BLaER1 (cell line): ENCODE measurements around the gene KIF26B.

Source experiments
- H3K27ac ChIP-seq: shearing (Covaris generic); formaldehyde crosslinking; 2 replicates; pipeline ENCODE4 v1.8.1; 2022
- H3K27me3 ChIP-seq: shearing (Covaris generic); formaldehyde crosslinking; 2 replicates; pipeline ENCODE4 v1.8.1; 2022
- H3K36me3 ChIP-seq: shearing (Covaris generic); formaldehyde crosslinking; 2 replicates; pipeline ENCODE4 v1.8.1; 2022
- H3K4me1 ChIP-seq: shearing (Covaris generic); formaldehyde crosslinking; 2 replicates; pipeline ENCODE4 v1.8.1; 2022
- H3K4me2 ChIP-seq: shearing (Covaris generic); formaldehyde crosslinking; 2 replicates; pipeline ENCODE4 v1.8.1; 2022
- H3K4me3 ChIP-seq: shearing (Covaris generic); formaldehyde crosslinking; 2 replicates; pipeline ENCODE4 v1.8.1; 2022
- H3K9ac ChIP-seq: shearing (Covaris generic); formaldehyde crosslinking; 2 replicates; pipeline ENCODE4 v1.8.1; 2022
- H3K9me3 ChIP-seq: shearing (Covaris generic); formaldehyde crosslinking; 2 replicates; pipeline ENCODE4 v1.8.1; 2022
- H4K20me1 ChIP-seq: shearing (Covaris generic); formaldehyde crosslinking; 2 replicates; pipeline ENCODE4 v1.8.1; 2022
- Cebpa-rat ChIP-seq: shearing (Covaris generic); IDR thresholded peaks from 2 replicates; pipeline ENCODE4 v1.8.1; 2022

The KIF26B gene

GRCh38 chr1:245558069-245558468, 403.3 kb downstream of the KIF26B start:
- no peak for TF ChIP-seq Cebpa-rat
- Histone ChIP-seq H3K27me3 (no peaks in the 10 kb centered on the region), H4K20me1 (no peaks in the 10 kb centered on the region), H3K4me1 (no peaks in the 10 kb centered on the region), H3K4me3 (no peak overlapping the region), H3K9me3 (no peaks in the 10 kb centered on the region), H3K4me2 (no peak overlapping the region), H3K36me3 (no peaks in the 10 kb centered on the region), H3K9ac (no peak overlapping the region), H3K27ac (no peak overlapping the region)

GRCh38 chr1:245560316-245560859, 405.6 kb downstream of the KIF26B start:
- Histone ChIP-seq H3K4me3 (no peak overlapping the region), H3K4me1 (no peaks in the 10 kb centered on the region), H3K27ac (no peak overlapping the region), H4K20me1 (no peaks in the 10 kb centered on the region), H3K4me2 (no peak overlapping the region), H3K9ac (no peak overlapping the region), H3K9me3 (no peaks in the 10 kb centered on the region), H3K27me3 (no peaks in the 10 kb centered on the region), H3K36me3 (no peaks in the 10 kb centered on the region)
- no peak for TF ChIP-seq Cebpa-rat

- Histone ChIP-seq H3K4me2 (no peak overlapping the region), H3K9ac (no peak overlapping the region), H3K27ac (no peak overlapping the region), H3K9me3 (no peaks in the 10 kb centered on the region), H3K4me3 (no peak overlapping the region), H3K27me3 (no peaks in the 10 kb centered on the region), H4K20me1 (no peaks in the 10 kb centered on the region), H3K4me1 (no peaks in the 10 kb centered on the region), H3K36me3 (no peaks in the 10 kb centered on the region)
- TF ChIP-seq Cebpa-rat, result no peak
Measured at GRCh38 chr1:245561665-245562234, 407.0 kb downstream of the KIF26B start.

- Histone ChIP-seq H3K4me3 (no peak overlapping the region), H3K4me1 (0 out of 2 replicates have a peak, but pooled peaks cover 3% of the 10 kb centered on the region), H3K27me3 (no peaks in the 10 kb centered on the region), H3K9me3 (no peaks in the 10 kb centered on the region), H3K27ac (no peak overlapping the region), H4K20me1 (no peaks in the 10 kb centered on the region), H3K9ac (no peak overlapping the region), H3K4me2 (no peak overlapping the region), H3K36me3 (no peaks in the 10 kb centered on the region)
- TF ChIP-seq Cebpa-rat, result no peak
Measured at GRCh38 chr1:245566134-245566533, 411.3 kb downstream of the KIF26B start.

- H3K36me3 ChIP-seq, result no peaks in the 10 kb centered on the region
- H3K27me3 ChIP-seq, result no peaks in the 10 kb centered on the region
- no peak overlapping the region for H3K4me3 ChIP-seq
- TF ChIP-seq Cebpa-rat, result no peak
- H3K4me1 ChIP-seq, result peaks cover 10% of the 10 kb centered on the region
- no peaks in the 10 kb centered on the region for H3K9me3 ChIP-seq
- no peak overlapping the region for H3K27ac ChIP-seq
- H4K20me1 ChIP-seq, result no peaks in the 10 kb centered on the region
- H3K4me2 ChIP-seq, result no peak overlapping the region
- no peak overlapping the region for H3K9ac ChIP-seq
Measured at GRCh38 chr1:245566952-245567351, 412.2 kb downstream of the KIF26B start.

- Histone ChIP-seq H3K27me3 (no peaks in the 10 kb centered on the region), H3K4me1 (peaks cover 27% of the 10 kb centered on the region), H3K36me3 (no peaks in the 10 kb centered on the region), H3K4me2 (peak overlapping the region; percentile 66), H4K20me1 (no peaks in the 10 kb centered on the region), H3K27ac (no peak overlapping the region), H3K4me3 (no peak overlapping the region), H3K9me3 (no peaks in the 10 kb centered on the region), H3K9ac (no peak overlapping the region)
- no peak for TF ChIP-seq Cebpa-rat
Measured at GRCh38 chr1:245571815-245572294, 417.1 kb downstream of the KIF26B start.

GRCh38 chr1:245572709-245573108, 417.9 kb downstream of the KIF26B start:
- H3K4me2 ChIP-seq, result peak overlapping the region; percentile 66; the same call in 1 of the 2 replicates

GRCh38 chr1:245575710-245576109, 420.9 kb downstream of the KIF26B start:
- H3K9ac ChIP-seq, result no peak overlapping the region
- H3K27ac ChIP-seq, result no peak overlapping the region
- H4K20me1 ChIP-seq, result no peaks in the 10 kb centered on the region
- peaks cover 23% of the 10 kb centered on the region for H3K4me1 ChIP-seq
- no peak for TF ChIP-seq Cebpa-rat
- H3K9me3 ChIP-seq, result no peaks in the 10 kb centered on the region; the same call in 1 of the 2 replicates
- H3K27me3 ChIP-seq, result no peaks in the 10 kb centered on the region
- no peaks in the 10 kb centered on the region for H3K36me3 ChIP-seq
- no peak overlapping the region for H3K4me3 ChIP-seq
- H3K4me2 ChIP-seq, result peak overlapping the region; percentile 31; the same call in 1 of the 2 replicates

More at GRCh38 chr1:245572709-245573108, 417.9 kb downstream of the KIF26B start:
- no peaks in the 10 kb centered on the region for H4K20me1 ChIP-seq
- no peak overlapping the region for H3K27ac ChIP-seq
- H3K9me3 ChIP-seq, result no peaks in the 10 kb centered on the region
- H3K9ac ChIP-seq, result no peak overlapping the region
- H3K4me1 ChIP-seq, result peaks cover 27% of the 10 kb centered on the region
- H3K27me3 ChIP-seq, result no peaks in the 10 kb centered on the region
- H3K4me3 ChIP-seq, result no peak overlapping the region
- H3K36me3 ChIP-seq, result no peaks in the 10 kb centered on the region
- TF ChIP-seq Cebpa-rat, result no peak

GRCh38 chr1:245576323-245576722, 421.5 kb downstream of the KIF26B start:
- no peaks in the 10 kb centered on the region for H3K36me3 ChIP-seq
- no peaks in the 10 kb centered on the region for H4K20me1 ChIP-seq
- H3K9ac ChIP-seq, result no peak overlapping the region
- no peak overlapping the region for H3K27ac ChIP-seq
- no peaks in the 10 kb centered on the region for H3K27me3 ChIP-seq
- H3K4me2 ChIP-seq, result no peak overlapping the region
- TF ChIP-seq Cebpa-rat, result no peak
- H3K4me1 ChIP-seq, result peaks cover 23% of the 10 kb centered on the region
- no peaks in the 10 kb centered on the region; the same call in 1 of the 2 replicates for H3K9me3 ChIP-seq
- H3K4me3 ChIP-seq, result no peak overlapping the region
